HG02678 (cell line): ENCODE measurements around the gene MEG3.

ENCODE experiments used
- ATAC-seq: cut with Tn5 transposase; IDR thresholded peaks from one replicate; pipeline ENCODE4 v1.9.1; 2021; ENCODE audit warnings: mild to moderate bottlenecking, moderate library complexity; ENCODE audit not compliant: unreplicated experiment

The MEG3 gene

GRCh38 chr14:100828031-100828769 lies 2.3 kb downstream of the MEG3 start:
- ATAC-seq, result no peak

- ATAC-seq, result no peak
These were observed 4.8 kb downstream of the MEG3 start for GRCh38 chr14:100830681-100831080.

- ATAC-seq, result no peak
These were observed 6.5 kb downstream of the MEG3 start for GRCh38 chr14:100832311-100832960.

- ATAC-seq, result no peak
These were observed 8.3 kb downstream of the MEG3 start for GRCh38 chr14:100834082-100834793.

GRCh38 chr14:100834794-100835547 lies 9.1 kb downstream of the MEG3 start:
- no peak for ATAC-seq

GRCh38 chr14:100835548-100836310 lies 9.8 kb downstream of the MEG3 start:
- no peak for ATAC-seq

- no peak for ATAC-seq
These were observed 10.4 kb downstream of the MEG3 start for GRCh38 chr14:100836311-100836805.

- no peak for ATAC-seq
These were observed 11.3 kb downstream of the MEG3 start for GRCh38 chr14:100836941-100837804.

- ATAC-seq, result no peak
These were observed 12.0 kb downstream of the MEG3 start for GRCh38 chr14:100837805-100838350.

- no peak for ATAC-seq
These were observed 12.8 kb downstream of the MEG3 start for GRCh38 chr14:100838493-100839314.

GRCh38 chr14:100839315-100839585 lies 13.3 kb downstream of the MEG3 start:
- no peak for ATAC-seq

- ATAC-seq, result no peak
These were observed 13.8 kb downstream of the MEG3 start for GRCh38 chr14:100839681-100840111.

GRCh38 chr14:100840286-100841065 lies 14.6 kb downstream of the MEG3 start:
- ATAC-seq, result no peak

- ATAC-seq, result no peak
These were observed 15.3 kb downstream of the MEG3 start for GRCh38 chr14:100841066-100841760.

- ATAC-seq, result no peak
These were observed 16.0 kb downstream of the MEG3 start for GRCh38 chr14:100841761-100842403.

GRCh38 chr14:100842799-100843198 lies 16.9 kb downstream of the MEG3 start:
- ATAC-seq, result no peak

GRCh38 chr14:100844082-100844408 lies 18.1 kb downstream of the MEG3 start:
- no peak for ATAC-seq
